G401.6 (cell line): ENCODE data around the gene TK2.
"Not testable (repeated sequence)": the region's sequence is repeated elsewhere in the genome, so short reads cannot be mapped to it uniquely, and the experiment has no call there.

Experiments used
- FAIRE-seq: peaks from 2 replicates; lab custom pipeline; 2012; peaks lifted over from hg19 to GRCh38; lab: Jason Lieb, UNC

Gene TK2

DNA sequence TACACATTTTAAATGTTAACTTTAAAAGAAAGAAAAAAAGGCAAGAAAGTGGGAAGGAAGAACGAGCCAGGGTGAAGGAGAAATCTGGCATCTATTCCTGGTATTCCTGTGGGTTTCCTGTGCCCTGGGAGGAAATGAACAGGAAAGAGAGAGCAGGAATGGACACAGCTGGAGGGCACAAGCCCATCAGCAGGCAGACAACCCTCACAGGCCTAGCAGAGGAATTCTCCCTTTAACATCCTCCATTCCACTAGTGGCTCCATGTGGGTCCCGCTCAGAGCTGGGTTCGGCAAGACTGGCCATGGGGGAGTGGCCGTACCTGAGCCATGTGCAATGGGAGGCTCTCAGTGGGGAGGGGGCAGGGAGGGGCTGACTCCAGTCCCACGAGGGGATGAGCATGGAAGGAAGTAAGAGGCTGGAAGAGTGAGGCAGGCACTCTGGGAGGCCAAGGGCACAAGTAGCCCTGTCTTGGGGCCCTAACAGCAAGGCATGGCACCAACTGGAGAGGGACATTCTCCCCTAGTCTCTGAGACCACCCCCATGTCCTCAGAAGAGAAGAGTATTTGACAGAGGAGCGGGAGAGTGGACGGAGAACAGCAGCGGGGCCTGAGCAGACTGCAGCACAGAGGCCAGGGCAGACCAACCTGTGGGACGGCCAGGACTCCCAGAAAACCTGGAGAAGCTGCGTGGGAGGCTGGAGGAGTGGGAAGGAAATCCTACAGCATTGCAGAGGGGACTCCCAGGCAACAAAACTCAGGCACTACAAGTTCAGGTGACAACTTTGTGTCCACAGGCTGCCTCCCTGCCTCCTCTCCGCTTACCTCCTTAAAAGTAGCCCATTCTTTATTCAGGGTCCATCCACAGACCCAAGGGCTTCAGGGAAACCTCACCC is 30.2 kb downstream of the TK2 start:
- FAIRE-seq, result no peak

DNA sequence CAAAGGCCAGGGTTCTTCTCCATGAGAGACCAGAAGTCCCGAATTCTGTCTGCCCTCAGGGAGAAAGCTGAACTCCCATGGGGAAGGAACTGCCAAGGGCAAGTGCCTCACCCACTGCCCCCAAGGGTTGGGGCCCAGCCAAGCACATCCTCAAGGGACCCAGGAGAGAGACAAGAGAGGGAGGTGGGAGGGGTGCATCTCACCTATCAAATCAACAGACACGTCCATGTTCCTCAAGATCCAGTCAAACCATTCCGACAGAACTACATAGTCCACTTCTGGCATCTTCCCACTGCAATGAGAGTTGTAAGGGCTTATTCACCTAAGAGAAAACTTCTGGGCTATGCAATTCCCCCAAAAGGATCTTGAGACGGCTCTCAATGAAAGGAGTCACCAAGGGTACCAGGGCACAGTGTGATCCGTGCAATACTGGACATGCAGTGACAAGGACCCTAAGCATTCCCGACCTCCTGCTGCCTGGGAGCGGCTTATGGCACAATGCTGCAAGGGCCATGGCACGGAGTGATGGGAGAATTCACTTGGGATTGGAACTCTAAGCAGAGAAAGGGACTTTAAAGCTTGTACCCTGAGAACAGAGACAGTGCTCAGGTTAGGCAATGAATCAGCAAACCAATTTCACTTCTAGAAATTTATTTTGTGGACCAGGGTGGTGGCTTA is 32.2 kb downstream of the TK2 start:
- no peak for FAIRE-seq

DNA sequence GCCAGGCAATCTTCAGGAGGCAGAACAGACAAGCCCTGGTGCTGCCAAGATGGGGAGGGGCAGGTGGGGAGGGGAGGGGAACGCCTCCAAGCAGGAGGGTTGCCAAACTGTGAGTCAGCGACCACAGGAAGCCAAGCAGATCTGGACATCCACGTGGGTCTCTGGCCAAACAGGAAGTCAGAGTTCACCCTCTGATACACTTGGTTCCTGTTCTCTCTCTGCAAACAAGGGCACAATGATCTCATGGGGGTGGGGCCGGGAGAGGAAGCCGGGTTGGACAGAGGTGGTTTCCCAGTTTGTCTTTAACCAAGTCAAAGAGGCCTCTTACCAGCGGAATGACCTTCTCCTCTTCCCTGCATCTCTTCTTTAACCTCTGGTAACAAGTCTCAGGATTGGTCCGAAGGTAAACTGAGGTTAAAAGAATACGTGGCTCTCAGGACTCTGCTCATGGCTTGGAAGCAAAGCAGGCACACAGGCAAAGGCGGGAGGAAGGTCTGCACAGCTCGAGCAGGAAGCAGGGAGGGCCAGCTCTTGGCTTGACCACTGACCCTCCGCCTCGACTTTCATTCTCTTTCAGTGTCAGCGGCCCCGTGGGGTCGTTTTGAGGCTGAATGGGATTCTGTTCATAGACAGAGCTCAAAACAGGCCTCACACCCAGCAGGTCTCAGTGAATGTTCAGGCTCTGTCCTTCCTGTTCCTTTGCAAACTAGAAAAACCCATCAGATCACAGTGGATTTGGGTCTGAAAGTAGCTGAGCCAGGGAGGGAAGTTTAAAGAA is 32.9 kb downstream of the TK2 start:
- no peak for FAIRE-seq

DNA sequence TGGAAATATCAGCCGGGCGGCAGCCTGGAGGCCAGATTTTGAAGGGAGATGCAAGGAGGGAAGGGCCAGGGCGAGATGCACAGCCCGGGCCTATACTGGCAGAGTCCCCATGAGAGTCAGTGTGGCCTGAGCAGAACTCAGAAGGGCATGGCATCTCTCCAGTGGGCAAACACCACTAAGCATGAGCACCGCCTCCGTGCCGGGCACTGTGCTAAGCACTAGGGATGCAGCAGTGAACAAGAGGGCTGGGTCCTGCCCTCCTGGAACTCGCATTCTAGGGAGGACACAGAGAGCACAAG is 33.5 kb downstream of the TK2 start:
- FAIRE-seq, result no peak

DNA sequence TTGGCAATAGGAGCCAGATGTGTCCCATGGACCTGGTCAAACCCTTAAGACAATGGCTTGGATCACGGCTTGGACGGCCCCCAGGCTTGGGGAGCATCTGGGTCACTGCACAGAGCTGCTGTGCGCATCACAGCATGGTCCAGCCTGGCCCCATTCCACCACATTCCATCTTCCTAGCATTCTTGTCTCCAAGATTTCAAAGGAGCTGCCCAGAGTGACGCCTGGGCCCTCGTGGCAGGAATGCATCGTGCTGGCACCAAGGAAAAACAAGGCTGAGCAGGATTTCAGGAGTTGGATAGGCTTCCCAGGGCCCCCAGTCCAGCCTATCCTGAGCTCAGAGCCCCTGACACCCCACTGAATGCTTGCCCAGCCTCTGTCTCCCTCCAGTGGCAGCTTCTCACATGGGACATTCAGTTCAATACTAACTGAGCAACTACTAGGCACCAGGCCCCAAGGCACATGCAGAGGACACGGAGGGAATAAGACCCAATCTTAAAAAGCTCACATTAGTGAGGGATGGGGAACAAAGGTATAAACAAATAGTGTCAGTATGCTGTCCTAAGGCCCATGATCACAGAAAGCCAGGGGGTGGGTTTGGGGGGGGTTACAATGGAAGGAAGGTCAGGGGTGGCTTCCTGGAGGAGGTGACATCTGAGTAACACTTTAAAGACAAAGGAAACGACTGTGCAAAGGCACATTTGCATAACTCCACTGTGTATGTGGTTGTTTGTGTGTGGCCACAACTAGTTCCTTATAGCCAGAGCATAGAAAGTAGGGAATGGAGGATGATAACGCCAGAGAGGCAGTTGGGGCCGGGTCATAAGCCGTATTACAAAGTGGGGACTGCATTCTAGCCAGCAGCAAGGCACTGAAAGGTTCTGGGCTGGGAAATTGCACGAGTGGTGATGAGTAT is 34.1 kb downstream of the TK2 start:
- no peak for FAIRE-seq

DNA sequence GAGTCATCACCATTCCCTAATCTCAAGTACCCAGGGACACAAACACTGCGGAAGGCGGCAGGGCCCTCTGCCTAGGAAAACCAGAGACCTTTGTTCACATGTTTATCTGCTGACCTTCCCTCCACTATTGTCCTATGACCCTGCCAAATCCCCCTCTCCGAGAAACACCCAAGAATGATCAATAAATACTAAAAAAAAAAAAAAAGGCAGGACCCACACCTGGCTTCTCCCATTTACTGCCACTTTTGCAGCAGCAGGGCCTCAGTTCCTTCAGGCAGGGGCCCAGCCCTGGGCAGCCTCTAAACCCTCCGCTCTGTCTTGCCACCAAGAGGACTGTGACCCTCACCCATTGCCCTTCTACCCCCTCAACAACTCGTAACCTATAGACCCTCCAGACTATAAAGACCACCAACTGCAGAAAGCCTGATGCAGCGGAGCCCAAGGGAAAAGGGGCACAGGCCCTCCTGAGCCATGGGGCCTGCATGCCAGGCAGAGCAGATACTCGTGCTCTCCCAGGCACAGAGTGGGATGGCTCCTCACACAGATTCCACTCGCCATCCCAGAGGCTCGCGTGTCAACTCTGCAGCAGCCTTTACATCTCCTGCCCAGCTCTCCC is 34.8 kb downstream of the TK2 start:
- FAIRE-seq, result not testable (repeated sequence)

DNA sequence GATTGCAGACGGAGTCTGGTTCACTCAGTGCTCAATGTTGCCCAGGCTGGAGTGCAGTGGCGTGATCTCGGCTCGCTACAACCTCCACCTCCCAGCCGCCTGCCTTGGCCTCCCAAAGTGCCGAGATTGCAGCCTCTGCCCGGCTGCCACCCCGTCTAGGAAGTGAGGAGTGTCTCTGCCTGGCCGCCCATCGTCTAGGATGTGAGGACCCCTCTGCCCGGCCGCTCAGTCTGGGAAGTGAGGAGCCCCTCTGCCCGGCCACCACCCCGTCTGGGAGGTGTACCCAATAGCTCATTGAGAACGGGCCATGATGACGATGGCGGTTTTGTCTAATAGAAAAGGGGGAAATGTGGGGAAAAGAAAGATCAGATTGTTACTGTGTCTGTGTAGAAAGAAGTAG is 35.5 kb downstream of the TK2 start:
- not testable (repeated sequence) for FAIRE-seq

DNA sequence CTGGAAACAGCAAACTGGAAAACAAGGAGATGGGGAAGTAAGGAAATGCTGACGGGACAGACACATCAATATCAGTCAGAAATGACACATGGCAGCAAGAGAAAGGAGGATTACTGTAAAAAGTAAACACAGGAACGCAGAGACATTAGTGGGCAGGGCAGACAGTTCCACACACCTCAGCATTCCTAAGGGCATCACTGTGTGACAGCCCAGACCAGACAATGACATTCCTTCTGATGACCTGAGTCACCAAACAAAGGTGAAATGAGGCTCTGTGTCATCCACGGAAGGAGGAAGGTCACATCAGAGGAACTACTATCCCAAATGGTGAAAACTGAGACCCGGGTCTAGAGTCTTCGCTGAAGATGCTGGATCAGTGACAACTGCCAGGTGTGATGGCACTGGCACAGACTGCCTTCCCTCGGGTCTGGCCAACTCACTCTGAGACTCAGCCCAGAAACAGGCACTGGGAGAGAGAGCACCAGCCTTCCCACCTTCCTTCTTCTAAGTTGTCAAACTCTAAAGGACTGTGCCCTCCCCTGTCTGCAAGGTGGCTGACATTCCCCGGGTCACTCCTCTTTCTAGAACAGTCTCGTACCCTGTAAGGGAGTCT is 36.7 kb downstream of the TK2 start:
- FAIRE-seq, result no peak

DNA sequence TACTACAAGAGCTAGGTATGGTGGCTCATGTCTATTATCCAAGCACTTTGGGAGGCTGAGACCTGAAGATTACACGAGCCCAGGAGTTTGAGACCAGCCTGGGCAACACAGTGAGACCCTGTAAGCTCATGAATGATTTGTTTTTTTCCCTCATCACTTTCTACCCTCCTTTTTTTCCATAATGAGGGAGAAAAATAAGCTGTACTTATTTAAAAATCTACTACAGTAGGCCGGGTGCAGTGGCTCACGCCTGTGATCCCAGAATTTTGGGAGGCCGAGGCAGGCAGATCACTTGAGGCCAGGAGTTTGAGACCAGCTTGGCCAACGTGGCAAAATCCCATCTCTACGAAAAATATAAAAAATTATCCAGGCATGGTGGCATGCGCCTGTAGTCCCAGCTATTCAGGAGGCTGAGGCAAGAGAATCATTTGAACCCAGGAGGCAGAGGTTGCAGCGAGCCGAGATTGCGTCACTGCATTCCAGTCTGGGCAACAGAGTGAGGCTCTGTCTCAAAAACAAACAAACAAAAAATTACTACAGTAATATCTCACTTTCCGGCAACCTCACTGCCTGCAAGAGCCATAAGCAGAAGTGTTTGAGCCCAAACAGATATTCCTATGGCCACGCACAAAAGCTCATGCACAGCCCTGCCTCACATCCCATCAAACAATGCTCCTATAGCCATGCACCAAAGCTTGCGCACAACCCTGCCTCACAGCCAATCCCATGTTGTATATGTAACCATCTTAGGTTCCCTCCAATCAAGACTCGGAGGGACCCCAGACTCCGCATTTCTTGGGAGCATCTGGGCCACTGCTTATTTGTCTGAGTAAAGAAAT is 37.4 kb downstream of the TK2 start:
- FAIRE-seq, result no peak

DNA sequence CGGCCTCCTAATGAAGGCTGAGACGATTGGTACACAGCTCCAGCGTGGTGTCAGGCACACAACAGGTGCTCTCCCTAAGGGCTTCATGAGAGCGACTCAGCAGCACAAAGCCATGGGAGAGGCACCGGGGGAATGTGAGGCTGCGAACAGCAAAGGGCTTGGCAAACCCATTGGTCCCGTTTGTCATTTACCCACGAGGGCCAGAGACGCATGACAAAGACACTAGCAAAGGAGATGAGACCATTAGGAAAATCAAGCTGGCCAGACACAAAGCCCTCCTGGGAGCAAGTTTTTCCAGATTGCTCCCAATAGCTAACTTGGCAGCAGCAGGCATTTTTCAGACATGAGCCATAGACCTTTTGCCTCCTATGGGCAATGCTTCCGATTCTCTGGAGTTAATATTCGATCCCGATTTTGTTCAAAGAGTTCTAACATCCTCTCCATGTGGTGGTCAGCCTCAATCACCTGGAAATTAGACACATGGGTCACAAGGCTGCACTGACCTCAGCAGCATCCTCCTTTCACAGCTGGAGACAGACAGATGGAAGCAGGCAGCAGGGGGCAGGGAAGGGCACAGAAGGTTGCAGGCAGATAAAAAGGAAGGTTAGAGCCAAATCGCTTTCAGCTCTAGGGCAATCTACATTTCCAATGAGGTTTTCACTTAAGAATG is 38.2 kb downstream of the TK2 start:
- no peak for FAIRE-seq

DNA sequence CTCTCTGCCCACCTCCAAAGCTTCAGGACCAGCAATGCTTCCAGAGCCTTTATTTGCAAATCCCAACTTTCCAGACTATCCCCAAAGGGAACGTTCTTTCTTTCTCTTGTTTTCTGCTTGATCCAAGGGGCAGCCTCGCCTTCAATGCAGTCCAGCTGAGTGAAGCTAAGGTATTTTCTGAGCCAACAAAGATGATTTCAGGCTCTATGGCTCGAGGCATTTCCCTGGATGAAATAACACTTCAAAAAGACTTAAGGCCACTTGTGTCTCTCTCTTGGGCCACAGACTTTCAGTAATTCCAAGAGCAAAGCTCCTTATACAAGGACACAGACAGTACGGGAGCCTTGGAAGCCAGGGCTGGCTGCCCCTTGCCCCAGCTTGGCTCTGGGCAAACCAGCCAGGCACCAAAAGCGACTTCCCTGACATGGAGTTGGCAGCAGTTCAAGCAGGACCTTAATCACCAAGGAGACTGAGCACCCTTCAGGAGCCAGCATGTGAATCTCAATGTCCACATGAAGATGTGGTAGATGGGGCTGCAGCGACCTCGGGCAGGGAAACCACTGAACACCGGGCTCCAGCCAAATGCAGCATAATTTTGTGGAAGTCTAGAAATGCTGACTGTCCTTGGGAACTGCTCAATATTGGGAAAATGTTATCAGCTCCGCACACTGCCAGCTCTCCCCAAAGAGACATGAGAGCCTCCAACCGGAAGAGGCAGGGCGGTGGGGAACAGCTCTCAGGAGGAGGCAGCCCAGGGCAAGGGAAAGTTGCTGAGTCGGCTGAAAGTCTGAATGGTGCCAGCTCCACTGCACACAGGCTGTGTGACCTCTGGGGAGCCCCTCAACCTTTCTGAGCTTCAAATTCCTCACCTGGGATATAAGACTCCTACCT is 39.0 kb downstream of the TK2 start:
- FAIRE-seq, result no peak

DNA sequence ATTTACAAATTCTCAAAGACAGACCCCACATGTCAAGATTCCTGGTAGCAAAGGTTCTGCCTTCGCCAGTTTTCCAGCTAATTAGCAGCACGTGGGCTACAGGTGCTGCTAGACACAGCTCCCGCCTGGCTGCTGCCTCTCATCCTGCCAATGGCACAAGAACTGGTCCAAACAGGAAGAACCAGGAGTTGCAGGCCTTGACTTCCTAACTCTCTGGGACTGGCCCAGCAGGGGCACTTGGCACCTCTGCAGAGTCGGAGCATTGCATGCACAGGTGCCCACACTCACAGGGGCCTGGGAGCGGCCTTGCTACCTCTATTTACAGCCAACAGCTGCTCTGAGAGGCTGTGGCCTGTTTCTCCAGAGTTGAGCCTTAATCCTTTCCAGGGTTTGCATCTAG is 39.6 kb downstream of the TK2 start:
- FAIRE-seq, result no peak

DNA sequence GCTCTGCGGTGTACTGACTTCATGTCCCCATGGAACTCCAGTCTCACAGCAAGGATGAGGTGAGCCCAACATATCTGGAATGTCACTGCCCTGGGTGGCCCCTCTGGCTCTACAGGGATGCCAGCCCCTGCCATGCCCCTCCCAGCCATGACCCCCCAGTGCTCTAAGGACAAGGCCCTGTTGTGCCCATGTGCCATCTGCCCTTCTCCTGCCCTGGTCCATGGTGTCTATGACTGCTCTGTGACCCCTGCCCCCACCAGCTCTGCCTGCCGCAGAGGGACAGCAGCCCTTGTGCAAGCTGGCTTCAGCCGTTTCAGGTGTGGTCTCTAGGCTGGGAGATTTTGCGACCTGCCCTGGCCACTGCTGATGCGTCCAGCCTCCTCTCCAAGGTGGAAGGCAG is 40.3 kb downstream of the TK2 start:
- FAIRE-seq, result no peak

DNA sequence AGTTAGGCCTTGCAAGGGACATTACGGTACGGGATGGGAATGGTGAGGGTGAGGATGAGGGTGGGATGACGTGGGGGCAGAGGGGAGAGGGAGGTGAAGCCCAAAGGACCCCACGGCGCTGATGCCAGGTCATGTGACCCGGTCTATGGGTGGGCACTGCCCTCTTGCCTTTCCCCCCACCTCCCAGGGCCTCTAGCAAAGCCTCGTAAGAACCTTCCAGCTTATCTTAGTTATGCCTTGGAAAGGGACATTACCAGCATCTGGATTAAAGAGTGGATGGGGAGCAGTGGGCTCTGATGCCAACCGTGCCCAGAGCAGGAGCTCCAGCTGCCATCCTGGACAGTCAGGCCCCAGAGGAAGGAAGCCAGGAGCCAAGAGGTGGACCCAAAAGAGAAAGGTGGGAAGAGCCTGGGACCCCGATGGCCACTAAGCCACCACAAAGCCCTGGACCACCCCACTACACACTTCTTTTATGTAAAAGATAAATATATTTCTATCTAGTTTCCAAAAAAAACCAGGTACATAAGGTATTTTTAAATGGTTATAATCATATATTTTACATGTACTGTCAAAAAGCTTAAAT is 40.9 kb downstream of the TK2 start:
- no peak for FAIRE-seq

DNA sequence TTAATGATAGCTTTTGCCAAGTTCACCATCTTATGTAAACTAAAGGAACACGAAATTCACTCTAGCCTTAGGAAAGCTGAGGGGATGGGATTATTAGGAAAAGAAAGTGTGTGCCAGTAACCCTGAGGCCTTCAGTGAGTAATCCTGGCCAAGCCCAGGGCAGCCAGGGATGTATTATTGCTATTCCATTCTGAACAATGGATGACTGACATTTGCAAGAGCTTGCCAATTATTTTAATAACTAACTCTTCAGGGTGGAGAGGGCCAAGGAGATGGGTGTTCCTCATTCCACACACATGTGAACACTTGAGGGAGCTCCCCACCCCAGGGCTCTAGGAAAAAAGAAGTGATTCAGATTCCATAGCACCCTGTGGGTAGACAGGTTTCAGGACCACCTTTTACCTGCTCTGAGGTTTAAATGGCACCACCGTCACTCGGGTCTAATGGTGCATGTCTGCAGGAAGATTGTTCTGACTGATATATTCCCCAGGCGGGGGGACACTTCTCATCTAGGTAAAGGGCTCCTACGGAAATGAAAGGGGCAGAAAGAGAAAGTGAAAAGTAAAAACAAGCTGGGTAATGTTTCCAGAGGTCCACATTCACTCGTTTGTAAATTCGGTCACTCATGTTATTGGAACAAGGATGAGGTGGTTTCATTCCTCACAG is 41.5 kb downstream of the TK2 start:
- no peak for FAIRE-seq

DNA sequence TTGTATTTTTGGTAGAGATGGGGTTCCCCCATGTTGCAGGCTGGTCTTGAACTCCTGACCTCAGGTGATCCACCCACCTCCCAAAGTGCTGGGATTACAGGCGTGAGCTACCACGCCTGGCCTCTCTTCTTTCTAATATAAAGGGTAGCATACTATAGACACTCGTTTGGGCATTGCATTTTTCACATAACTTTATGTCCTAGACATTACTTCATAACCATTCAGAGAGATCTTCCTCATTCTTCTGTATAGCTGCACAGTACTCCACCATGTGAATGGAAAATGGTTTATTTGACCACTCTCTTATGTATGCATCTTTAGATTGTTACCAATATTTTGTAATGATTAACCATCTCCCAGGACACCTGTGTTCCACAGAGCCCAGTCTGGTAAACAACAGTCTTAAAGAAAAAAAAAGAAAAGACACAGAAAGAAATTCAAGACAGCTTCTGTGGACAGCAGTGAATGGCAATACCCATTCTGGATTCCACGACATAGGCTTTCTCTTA is 42.1 kb downstream of the TK2 start:
- FAIRE-seq, result no peak

DNA sequence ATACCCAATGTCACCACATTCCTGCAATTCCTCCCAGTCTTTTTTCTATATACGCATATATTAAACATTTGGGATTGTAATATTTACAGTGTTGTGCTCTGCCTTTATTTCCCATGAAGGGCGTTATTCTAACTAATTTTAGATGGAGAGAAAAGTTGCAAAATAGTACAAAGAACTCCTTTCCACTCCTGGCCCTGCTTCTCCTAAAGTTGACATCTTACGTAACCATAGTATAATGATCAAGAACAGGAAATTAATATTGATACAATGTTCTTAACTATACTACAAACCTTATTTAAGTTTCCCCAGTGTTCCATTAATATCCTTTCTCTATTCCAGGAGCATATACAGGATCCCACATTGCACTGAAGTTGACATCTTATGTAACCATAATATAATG is 46.3 kb downstream of the TK2 start:
- FAIRE-seq, result no peak

DNA sequence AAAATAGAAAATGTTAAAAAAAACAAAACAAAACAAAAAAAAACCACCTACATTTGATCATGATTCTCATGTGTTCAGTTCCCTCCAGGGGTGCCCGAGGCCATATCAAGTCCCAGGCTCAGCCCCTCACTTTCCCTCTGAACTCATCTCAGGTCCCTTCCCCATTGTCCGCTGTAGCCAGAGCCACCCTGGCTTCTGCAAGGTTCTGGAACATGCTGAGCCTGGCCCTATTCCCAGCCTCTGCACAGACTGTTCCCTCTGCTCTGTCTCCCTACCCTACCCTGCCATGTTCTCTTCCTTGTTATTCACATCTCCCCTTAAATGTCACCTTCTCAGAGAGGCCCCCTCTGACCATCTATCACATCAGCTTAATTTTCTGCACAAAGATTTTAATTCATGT is 46.9 kb downstream of the TK2 start:
- no peak for FAIRE-seq
